Stimulated activated CD4-positive, alpha-beta T cell treated with anti-CD3 and anti-CD28 coated beads, TNF-alpha, amount 100 ng/mL, for 4 hours (primary cell): ENCODE results near the gene HTR4.
"Not testable (repeated sequence)": the region's sequence is repeated elsewhere in the genome, so short reads cannot be mapped to it uniquely, and the experiment has no call there.

Experiments used
- DNase-seq, 3 experiments: peaks; one replicate each; pipeline ENCODE4 v3.0.0-alpha.2; 2020; ENCODE audit warnings: low read depth in 3 of 3

The HTR4 gene

DNA sequence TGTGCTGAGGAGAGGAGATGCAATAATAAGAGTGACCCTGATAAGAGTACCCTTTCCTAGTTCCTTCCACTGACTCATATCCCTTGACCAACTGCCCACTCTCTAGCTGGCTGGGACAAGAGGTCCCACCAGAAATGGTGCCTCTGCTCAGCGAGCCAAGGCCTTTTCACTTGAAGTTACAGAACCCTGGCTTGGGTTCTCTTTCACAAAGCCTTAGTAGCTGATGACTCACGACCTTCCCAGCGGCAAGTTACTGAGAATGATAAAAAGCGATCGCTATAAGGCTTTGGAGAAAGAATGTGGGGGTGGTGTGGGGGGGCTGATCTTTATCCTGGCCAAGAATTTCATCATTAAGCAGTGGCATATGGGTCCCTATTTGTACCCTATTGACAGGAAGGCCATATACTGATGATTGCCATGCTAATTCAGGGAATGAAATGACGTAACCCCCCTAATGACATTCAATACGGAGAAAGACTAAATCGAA, 180.3 kb downstream of the HTR4 start:
- no peak for DNase-seq

DNA sequence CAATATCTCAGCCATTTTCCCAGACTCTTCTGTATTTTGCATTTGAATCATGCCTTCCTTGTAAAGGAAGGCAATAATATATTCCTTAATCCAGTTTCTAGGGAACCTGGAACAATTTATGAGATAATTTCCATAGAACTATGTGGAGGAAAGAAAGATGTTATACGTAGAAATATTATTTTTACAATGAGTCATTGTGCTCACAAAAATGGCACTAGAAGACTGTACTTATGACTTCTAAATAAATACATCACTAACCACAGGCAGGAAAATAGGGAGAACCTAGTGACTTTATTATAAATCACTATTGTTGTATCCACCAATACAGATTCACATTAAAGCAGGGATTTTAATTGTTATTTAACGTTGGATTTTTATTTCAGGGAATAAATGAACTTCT, 182.9 kb downstream of the HTR4 start:
- no peak for DNase-seq

DNA sequence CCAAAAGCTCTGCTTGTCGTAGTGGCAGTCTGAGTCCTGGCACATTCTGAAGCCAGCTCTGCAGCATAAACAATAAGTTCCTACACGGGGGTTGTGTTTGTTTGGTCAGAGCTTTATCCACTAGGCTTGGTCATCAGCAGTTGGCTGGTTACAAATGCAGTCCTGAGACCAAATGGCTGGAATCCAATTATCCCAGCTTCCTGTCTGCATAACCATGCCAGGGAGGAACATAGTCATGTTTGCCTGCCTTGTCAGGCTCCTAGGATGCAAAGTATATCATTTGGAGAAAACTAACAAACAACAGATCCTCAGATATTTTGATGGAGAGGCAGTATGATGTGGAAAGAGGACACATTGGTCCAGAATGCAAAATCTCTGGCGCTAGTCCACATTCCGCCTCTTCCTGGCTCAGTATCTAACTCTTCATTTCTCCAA, 184.8 kb downstream of the HTR4 start:
- no peak for DNase-seq

DNA sequence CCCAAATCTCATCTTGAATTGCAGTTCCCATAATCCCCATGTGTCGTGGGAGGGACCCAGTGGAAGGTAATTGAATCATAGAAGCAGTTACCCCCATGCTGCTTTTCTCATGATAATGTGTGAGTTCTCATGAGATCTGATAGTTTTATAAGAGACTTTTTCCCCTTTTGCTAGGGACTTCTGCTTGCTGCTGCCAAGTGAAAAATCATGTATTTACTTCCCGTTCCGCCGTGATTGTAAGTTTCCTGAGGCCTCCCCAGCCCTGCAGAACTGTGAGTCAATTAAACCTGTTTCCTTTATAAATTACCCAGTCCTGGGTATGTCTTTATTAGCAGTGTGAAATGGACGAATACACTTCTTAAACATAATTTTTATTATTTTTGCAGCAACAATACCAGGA, 185.6 kb downstream of the HTR4 start:
- not testable (repeated sequence) for DNase-seq

DNA sequence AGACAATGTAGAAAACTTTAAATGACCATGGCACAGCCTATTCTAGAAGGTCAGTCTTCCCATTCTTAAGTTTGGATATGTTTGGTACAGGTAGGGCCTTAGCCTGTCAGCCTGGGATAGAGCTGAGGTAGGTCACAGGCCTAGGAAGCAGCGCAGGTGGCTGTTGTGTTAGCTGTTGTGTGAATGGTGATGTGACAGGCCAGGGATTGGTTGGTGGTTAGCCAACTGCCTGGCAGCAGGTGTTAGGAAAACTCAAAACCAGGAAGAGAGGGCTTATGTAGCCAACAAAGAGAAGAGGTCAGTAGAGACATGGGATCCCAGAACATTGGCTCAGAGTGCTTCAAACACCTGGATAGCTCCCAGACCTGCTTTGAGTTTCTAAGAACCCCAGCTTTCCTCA, 186.4 kb downstream of the HTR4 start:
- DNase-seq = no peak

DNA sequence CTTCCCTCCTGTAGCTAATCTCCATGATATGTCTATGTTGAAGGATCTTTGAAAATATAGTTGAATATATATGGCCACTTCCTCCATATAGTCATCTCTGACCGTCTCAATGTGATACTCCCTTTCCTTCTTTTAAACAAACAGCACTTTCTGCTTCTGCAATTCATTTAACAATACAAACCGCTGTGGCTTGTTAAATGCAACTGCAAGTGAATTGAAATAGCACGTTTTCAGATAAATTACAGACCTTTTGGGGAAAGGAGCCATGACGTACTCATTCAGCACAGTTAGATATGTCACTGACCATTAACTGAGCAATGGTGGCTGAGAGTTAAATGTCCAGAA, 188.1 kb downstream of the HTR4 start:
- no peak for DNase-seq

DNA sequence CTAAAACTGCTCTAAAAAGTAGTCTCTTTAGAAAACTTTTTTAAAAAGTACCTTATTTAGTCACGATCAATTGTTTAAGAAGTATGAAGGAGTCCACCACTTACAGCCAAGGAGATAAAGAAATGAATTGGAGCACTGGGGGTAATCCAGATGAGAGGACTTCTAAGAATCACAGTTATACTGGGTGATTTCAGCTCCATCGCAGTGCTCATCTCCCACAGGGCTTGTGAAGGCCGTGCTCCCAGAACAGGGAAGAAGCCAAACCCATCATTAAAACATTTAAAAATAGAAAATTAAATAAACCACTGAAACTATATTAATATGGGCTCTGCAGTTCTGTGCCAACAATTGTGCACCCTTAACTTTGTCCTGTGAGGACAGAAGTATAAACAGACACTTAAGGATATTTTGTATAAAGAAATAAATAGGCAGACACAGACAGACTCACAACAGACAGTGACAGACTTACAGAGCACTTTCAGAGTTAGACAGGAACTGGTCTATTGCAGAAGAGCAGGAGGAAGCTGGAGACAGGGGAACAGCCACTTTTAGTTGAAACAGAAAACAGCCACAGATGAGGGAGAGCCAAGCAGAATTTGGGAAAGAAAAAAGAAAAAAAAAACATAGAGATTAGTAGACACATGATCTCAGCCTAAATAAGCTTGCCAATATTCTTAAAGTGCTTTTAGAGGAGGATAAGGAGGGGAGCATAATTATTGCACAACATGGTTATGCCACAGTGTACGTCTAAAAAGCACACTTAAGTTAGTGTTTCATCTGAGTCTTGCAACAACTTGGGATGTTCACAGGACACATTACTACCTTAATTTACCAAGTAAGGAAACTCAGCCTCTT, 188.7 kb downstream of the HTR4 start:
- no peak for DNase-seq

DNA sequence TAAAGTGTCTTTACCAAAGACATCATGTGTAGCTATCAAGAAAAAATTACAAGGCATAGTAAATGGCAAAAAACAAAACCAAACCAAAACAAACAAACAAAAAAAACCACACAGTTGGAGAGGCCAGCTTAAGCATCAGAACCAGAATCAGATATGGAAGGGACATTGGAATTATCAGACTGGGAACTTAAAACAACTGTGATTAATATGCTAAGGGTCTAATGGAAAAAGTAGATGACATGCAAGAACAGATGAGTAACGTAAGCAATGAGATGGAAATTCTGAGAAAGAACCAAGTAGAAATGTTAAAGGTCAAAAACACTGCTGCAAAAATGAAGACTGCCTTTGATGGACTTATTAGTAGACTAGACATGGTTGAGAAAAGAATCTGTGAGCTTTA, 194.7 kb downstream of the HTR4 start:
- DNase-seq = no peak

DNA sequence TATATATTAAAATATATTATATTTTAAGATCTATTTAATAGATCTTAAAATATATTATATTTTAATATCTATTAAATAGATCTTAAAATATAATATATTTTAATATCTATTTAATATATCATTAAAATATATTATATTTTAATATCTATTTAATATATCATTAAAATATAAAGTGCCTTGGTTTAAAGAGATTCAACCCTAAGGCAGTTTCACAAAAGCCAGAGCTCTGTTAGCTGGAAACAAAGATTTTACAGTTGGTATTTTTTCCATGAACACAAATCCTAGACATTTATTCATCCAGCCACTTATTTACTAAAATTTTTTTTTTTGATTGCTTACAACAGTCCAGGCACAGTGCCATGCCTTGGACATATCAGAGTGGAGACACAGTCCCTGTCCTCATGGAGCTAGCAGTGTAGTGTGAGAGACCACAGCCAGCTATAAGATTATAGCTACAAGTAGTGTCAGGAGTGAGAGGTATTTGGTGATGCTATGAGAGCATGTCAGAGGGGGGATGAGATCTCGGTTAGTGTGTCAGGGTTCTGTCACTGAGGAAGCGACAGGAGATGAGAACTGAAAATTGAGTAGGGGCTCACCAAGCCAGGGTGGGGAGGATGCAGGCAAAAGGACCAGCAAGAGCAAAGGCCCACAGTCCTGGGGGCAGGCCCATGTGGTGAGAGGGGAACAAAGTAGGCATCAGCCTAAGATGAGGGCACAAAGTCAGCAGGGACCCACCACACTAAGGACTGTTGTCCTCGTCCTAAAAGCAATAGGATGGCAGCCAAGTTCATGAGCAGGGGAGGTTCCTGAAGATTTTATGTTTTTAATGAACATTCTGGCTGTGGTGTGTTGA, 196.1 kb downstream of the HTR4 start:
- no peak for DNase-seq

DNA sequence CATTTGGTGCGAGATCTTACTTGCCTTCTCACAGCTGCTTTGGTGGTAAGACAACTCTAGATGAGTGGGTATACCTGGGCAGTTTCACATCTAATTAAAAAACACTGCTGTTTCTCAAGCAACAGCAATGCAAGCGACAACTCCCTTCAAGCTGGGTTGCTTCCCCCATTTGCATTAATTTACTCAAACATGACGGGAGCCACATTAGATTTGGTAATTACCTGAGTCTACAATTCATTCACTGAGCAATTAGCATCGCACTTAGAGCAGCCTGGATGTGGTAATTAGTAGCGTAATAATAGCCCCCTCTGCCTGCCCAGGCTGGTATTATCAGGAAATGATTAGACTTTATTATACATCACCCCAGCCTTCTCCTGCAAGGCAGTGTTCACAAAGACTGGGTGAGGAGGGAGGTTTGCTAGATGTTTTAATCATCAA, 197.1 kb downstream of the HTR4 start:
- DNase-seq = no peak

DNA sequence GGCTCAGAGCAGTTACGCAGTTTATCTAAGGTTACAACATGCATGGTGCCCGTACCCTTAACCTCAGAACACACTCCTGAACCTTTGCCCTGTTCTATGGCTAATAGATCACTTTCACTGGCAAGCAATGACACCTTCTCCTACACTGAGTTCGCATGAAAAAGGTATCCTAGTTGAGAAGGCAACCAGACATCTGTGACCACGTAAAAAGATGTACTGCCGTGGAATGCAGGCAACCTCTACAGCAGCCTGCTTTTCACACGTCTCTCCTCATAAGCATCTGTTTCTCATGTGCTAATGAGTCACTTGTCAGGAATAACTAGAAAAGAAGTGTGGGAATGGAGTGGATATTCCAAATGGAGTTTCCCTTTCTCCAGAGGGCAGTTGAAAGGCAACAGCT, 199.1 kb downstream of the HTR4 start:
- DNase-seq = no peak

DNA sequence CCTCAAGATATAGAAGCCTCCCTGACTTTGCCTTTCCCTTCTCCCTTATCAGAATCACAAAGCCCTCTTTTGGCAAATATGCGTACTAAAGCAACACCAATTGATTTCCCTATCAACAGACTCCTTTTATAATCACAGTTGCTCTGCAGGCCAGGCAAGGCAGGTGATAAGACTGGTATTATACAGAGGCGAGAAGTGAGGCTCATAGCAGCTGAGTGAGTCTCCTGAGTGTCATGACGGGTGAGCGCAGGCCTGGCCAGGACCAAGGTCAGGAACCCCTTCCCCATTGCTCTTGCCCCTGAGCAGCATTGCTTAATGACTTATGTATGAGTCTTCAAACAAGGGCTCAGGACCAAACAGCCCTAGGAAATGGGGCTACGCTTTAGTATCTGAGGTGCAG, 199.8 kb downstream of the HTR4 start:
- DNase-seq = no peak

DNA sequence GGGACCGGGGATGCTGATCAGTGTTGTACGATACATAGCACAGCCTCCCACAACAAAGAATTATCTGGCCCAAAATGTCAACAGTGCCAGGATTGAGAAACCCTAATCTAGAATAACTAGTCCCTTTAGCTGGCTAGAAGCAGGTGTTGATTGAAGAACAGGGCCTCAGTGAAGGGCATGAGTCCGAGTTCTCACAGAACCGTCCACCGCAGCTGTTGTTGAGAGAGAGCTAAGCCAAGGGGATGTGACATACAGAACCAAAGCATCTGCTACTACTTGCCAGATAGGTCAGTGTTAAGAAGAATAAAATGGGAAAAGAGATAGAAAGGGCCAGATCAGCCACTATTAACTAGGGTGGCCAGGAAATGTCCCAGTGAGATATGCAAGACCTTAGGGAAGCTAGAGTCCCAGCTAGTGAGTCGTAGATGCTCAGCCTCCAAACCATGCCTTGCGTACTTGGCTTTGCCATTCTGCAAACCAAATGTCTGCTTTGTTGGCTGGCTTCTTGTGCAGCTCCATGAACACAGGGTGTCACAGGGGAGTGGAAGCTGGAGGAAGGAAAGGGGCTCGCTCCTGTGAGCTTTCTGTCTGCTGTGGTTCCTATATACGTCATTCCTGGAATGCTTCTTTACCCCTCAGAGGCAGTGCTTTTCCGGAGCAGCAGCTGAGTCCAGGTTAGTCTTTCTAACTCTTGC, 201.7 kb downstream of the HTR4 start:
- DNase-seq = no peak

DNA sequence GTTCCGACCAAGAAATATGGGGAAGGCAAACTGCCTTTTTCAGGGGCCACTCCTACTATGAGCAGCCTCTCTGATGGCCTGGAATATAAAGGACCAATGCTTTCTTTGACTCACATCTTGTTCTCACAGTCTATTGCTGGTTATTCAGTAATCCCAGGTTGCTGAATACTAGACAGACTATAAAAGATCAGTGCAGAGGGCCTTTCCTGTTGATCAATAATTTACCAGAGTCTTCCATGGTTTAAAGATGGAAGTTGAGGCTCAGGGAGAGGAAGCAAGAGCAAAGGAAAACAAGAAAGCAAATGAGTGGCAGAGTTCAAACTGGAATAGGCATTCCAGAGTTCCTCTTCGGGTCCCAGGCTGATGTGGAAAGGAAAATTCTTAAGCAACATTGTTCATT, 207.7 kb downstream of the HTR4 start:
- no peak for DNase-seq

DNA sequence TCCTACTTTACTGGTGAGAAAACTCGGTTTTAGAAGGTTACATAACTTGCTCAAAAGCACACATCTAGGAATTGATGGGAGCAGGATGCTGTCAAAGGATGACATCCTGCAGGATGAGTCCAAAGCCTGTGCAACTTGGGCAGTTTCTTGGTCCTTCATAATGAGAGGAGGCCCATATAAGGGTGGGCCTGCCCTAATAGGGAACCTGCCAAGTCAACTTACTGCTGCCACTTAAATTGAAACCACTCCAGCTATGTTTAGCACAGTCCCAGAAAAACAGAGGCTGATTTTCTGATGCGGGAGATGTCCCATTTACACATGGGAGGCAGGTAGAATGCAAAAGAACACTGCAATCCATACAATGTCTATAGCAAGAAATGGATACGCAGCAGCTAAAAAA, 208.7 kb downstream of the HTR4 start:
- no peak for DNase-seq

DNA sequence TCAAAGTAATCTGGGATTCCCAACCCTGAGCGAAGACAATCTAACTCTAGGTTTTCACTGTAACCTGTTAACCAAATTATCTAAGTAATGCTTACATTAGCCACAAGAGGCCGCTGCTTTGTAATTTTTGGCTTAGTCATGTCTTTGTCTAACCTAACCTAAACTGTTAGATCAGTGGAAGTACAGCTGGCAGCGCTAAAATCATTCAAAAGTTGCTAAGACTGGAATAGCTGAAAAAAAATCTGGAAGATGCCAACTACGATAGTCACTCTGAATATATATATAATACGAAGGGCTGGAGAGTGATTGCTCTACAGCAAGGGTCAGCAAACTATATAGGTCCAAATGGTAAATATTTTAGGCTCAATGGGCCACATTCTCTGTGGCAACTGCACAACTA, 210.3 kb downstream of the HTR4 start:
- peak in 1 of 3 experiments; percentile 9 for DNase-seq

DNA sequence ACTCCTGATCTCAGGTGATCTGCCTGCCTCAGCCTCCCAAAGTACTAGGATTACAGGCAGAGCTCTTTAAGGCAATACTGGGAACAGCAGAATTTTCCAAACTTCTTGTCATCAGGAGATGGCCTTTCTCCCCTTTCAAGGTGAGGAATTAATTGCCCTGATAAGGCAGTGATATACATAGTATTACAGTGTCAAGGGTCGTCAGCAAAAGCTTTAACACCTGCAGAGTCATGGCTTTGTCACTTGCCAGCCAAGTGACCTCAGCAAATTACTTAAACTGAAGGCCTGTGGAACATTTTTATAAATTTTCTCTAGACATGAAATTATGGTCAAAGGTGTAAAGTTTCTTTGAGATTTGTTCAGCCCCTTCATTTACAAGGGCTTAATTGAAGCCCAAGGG, 211.1 kb downstream of the HTR4 start:
- no peak for DNase-seq

DNA sequence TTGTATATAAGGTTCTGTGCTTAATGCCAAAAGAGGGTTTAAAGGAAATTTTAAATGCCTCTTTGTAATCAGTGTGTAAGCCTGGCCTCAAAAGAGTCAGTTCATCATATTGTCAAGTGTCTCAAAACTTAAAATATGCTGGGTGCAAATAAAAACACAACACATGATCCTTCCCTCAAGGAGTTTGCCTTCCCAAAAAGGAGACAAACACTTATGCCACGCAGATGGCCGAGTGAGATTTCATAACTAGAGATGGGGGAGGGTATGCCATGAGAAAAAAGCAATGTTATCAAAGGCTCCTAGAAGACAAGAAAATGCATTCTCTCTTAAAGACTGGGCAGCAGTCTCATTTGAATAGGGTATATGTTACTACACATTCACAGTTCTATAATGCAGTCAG, 215.4 kb downstream of the HTR4 start:
- DNase-seq = no peak

DNA sequence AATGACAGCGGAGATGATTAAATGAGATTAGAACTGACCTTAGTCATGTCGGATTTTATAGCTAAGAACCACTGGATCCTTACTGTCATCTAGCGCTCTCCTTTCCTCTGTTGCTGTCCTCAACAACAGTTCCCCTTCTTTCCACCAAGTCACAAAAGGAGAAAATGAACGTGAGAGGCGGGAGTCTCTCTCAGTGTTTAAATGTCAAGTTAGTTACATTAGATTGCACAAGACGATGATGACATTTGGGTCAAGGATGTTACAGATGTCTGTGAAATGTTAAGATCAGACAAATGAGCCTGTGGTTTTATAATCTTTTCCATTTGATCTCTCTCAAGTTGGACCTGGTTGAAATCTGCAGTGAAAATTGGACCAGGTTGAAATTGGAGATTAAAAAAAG, 217.1 kb downstream of the HTR4 start:
- no peak for DNase-seq

DNA sequence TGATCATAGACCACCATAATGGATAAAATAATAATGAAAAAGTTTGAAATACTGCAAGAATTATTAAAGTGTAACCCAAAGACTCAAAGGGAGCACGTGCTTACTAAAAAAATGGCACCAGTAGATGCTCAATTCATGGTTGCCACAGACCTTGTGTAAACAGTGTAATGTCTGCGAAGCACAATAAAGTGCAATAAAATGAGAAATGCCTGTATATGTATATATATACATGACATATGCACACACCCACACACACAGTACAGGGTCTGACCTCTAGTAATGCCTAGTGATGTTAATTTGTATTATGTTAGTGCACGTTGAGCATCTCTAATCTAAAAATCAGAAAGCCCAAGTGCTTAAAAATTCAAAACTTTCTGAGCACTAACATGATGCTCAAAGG, 218.3 kb downstream of the HTR4 start:
- DNase-seq = no peak

DNA sequence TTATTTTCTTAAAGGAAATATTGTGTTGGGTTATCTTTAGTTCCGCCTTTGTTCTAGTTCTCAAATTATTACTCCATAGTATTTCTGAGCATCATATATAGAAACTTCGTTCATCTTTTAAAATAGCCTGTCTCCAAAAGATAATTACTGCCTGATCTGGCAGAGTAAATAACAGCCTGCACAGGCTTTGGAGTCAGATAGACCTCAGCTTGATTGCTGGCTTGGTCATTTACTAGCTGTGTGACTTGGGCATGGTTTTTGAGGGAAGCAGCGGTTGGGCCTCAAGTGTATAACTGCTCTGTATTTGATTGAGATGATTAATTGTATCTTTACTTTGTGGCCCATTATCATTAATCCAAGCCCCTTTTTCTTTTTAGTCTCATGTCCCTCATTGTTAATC, 220.5 kb downstream of the HTR4 start:
- no peak for DNase-seq
